ENCODE measurements around the gene YEATS2. TPM values are rescaled to one million over a fixed set of nuclear protein-coding genes. Genes with fewer than 3 reads are reported as not detected.

The YEATS2 gene
- total RNA-seq, 6 experiments from 2014 or later = 3.8 to 12.1 (median 7.3) TPM

GRCh38 chr3:183754052-183754451, 56.5 kb downstream of the YEATS2 start:
- TF ChIP-seq POLR2A (IDR thresholded peaks at IDR 0.05) (no peak), CTCF (IDR thresholded peaks at IDR 0.05) (no peak)
- H3K27me3 ChIP-seq = no peaks in the 10 kb centered on the region
- H3K4me3 ChIP-seq = no peak overlapping the region
- WGBS (ENCODE audit: insufficient coverage, low coverage, low lambda C conversion rate, missing lambda C conversion rate) = 94% methylated on average over 5 of the region's 5 CpGs
- ATAC-seq (no peak), DNase-seq (no peak)
- no peaks in the 10 kb centered on the region for H3K4me1 ChIP-seq
- H3K9me3 ChIP-seq = no peaks in the 10 kb centered on the region
- H3K36me3 ChIP-seq = peaks cover 0 to 23% (median 5%) of the 10 kb centered on the region in 4 donors
- intact Hi-C loops (cut with DNase I) = no loop called here
- no peak overlapping the region for H3K27ac ChIP-seq

GRCh38 chr3:183762304-183762703, 64.7 kb downstream of the YEATS2 start:
- Histone ChIP-seq H3K4me1 (peaks cover 0 to 4% (median 0%) of the 10 kb centered on the region in 4 donors), H3K27ac (no peak overlapping the region), H3K27me3 (no peaks in the 10 kb centered on the region), H3K36me3 (peaks cover 0 to 7% (median 0%) of the 10 kb centered on the region in 4 donors), H3K4me3 (no peak overlapping the region), H3K9me3 (no peaks in the 10 kb centered on the region)
- 89% methylated on average over 6 of the region's 6 CpGs for WGBS (ENCODE audit: insufficient coverage, low coverage, low lambda C conversion rate, missing lambda C conversion rate)
- intact Hi-C loops (cut with DNase I) = no loop called here
- DNase-seq (no peak), ATAC-seq (no peak)
- TF ChIP-seq CTCF (IDR thresholded peaks at IDR 0.05) = no peak
- TF ChIP-seq POLR2A (IDR thresholded peaks at IDR 0.05) = no peak

- Histone ChIP-seq H3K27me3 (no peaks in the 10 kb centered on the region), H3K27ac (no peak overlapping the region), H3K4me3 (no peak overlapping the region), H3K4me1 (no peaks in the 10 kb centered on the region), H3K36me3 (peaks cover 0 to 7% (median 0%) of the 10 kb centered on the region in 4 donors), H3K9me3 (no peaks in the 10 kb centered on the region)
- ATAC-seq = peak in 1 of 4 donors; percentile 15
- WGBS (ENCODE audit: insufficient coverage, low coverage, low lambda C conversion rate, missing lambda C conversion rate) = 80% methylated on average over 7 of the region's 7 CpGs
- DNase-seq = no peak
- intact Hi-C loops (cut with DNase I) = loop anchor here in 1 of 2 donors (5.0 kb wide), 1 partner anchor 298 kb away; no protein-coding TSS in a partner anchor
- TF ChIP-seq CTCF (IDR thresholded peaks at IDR 0.05) = no peak
- TF ChIP-seq POLR2A (IDR thresholded peaks at IDR 0.05) = no peak
Measured at GRCh38 chr3:183764847-183765731, 67.5 kb downstream of the YEATS2 start.

- ATAC-seq = no peak
- no peak overlapping the region for H3K27ac ChIP-seq
- H3K27me3 ChIP-seq = no peaks in the 10 kb centered on the region
- H3K4me3 ChIP-seq = no peak overlapping the region
- no peaks in the 10 kb centered on the region for H3K4me1 ChIP-seq
- intact Hi-C loops (cut with DNase I) = loop anchor here in 1 of 2 donors (5.0 kb wide), 1 partner anchor 299 kb away; no protein-coding TSS in a partner anchor
- no peaks in the 10 kb centered on the region for H3K9me3 ChIP-seq
- DNase-seq = no peak
- H3K36me3 ChIP-seq = peaks cover 0 to 7% (median 0%) of the 10 kb centered on the region in 4 donors
- no peak for TF ChIP-seq POLR2A (IDR thresholded peaks at IDR 0.05)
- no peak for TF ChIP-seq CTCF (IDR thresholded peaks at IDR 0.05)
Measured at GRCh38 chr3:183766107-183766506, 68.5 kb downstream of the YEATS2 start.

All from right lobe of liver (tissue), 6 donors.